Stimulated activated naive CD4-positive, alpha-beta T cell treated with Interleukin-2 at 50 U/mL for 16 hours (primary cell): ENCODE measurements around the gene C16orf78.
"Not testable (repeated sequence)": the region's sequence is repeated elsewhere in the genome, so short reads cannot be mapped to it uniquely, and the experiment has no call there.

ENCODE experiments used
- DNase-seq: peaks from one replicate; lab custom pipeline; 2025; lab: John Stamatoyannopoulos, UW

The C16orf78 gene

DNA sequence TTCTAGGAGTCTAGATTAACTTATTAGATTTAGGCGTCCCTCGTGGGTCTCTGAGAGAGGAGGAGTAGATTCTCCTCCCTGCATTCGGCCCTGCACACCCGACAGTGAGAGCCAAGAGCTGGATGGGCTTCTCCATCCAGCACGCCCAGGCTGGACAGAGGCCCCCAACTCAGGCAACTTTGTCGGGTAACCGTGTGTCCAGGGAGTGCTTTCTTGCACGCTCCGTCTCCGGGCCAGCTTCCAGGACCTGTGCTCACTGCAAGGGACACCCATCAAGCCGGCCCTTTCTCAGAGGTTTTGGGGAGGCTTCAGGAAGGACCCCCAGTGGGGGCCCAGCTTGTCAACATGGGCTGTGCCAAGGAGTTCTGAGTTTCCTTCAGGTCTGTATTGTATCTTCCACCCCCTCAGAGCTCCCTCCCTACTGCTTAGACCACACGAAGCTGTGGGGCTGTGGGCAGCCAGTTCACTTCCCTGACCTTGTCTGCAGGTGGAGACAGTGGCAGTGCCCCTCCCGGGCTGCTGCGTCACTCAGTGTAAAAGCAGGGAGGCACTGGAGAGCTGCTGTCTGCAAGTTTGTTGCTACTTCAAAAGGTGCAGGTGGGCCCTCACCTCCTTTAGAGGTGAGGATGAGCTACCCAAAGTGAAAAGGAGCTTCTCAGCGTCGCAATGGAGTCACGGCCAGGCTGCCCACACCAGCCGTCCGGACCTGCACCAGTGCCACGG is 24.0 kb upstream of the C16orf78 start:
- no peak for DNase-seq

DNA sequence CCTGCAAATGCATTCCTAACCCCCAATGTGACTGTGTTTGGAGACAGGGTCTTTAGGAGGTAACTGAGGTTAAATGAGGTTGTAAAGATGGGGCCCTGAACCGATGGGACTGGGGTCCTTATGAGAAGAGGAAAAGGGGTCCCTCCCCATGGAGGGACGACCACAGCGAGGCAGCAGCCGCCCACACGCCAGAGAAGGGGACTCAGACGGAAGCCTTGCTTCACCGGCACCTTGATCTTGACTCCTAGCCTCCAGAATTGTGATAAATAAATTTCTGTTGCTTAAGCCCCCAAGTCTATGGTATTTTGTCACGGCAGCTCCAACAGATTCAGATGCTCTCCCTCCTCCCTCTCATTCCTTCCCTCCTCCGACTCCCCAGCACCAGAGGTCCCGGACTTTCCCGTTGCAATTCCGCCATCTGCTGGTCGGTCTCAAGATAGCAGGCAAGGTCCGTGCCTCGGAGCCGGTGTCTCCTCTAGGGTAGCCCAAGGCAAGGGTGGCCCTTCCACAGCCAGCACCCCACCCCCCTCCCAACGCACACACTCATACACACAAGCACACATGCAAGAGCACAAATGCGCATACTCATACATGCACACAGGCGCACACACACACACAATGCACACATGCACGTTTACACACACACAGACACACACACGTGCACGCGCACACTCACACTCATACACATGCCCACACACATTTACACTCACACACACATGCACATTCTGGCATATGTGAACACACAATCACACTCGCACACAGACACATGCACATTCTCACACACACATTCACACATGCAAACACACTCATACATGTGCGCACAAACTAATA is 23.1 kb upstream of the C16orf78 start:
- peak; percentile 1 for DNase-seq

DNA sequence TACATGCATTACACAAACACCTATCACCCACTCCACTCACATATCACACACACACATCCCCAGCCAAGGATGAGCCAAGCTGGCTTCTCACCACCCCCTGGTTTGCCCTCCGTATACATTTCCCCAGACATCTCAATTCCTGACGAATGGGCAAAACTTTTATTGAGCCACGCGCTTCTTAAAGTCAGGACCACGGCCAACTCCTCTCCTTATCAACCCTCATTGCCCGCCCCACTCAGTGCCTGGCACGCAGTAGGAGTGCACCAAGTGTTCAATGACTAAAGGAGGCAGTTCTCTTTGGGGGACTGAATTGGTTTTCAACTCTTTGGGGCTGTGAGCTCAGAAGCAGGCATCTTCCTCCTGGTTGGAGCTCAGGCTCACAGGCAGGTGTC is 22.5 kb upstream of the C16orf78 start:
- DNase-seq = no peak

DNA sequence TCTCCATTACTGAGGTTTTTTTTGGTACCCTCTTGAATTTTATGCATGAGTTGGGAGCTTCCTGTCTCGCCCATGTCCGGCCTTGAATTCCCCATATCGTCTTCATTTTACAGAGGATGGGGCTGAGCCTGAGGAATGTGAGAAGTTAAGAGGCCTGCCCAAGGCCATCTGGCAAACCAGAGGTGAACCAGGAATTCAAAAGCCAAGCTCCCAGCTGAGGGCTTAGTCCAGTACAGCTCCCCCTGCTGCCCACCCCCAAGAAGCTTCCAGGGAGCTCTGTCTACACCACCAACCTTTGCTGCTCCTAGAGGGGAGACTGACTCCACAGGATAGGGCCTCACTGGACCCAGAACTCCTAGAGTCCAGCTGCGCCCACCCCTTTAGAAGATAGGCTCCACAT is 20.7 kb upstream of the C16orf78 start:
- no peak for DNase-seq

GRCh38 chr16:49353680-49354079 is 19.9 kb upstream of the C16orf78 start:
- DNase-seq = no peak

DNA sequence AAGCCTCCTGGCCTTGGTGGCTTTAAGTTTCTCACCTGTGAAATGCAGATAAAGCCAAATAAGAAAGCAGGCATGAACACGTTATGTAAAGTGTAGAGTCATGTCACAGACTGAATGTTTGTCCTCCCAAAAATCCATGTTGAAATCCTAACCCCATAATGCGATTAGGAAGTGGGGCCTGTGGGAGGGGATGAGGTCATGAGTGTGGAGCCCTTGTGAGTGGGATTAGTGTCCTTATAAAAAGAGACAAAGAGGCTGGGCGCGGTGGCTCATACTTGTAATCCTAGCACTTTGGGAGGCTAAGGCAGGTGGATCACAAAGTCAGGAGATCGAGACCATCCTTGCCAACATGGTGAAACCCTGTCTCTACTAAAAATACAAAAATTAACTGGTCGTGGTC is 19.5 kb upstream of the C16orf78 start:
- no peak for DNase-seq

GRCh38 chr16:49354991-49355390 is 18.6 kb upstream of the C16orf78 start:
- DNase-seq = no peak

DNA sequence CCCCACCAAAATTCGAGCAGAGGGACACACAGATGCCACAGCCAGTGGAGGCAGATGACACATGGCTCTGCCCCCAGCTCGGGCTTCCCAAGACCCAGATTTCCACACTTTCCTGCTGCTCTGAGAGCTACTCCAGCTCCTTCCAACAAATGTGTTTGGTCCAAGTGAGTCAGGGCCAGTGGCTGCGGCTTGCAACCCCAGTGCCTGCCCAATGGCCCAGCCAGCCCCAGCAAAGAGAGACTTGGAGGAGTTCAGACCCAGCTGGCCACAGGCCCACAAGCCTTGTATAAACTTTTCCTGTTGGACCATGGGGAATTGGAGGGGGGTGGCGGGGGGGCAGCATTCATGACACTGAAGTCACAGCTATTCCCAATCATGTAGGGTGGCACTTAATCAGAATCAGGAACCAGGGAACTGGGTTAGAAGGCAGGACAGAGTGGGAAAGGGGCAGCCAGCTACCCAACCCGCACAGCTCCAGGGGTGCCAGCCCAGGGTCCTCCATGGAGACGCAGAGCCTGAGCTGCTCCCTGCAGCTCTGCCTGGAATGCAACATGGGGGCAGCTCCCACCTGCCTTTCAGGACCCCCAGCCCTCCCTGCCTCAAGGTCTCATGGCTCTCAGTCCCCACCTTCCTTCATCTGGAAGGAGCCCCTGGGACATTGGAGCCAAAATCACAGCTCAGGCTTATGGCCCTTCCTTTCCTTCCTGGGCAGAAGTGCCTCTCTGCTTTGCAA is 17.5 kb upstream of the C16orf78 start:
- no peak for DNase-seq

- no peak for DNase-seq
These were observed 16.7 kb upstream of the C16orf78 start for GRCh38 chr16:49356728-49357488.

GRCh38 chr16:49359591-49359990 is 14.0 kb upstream of the C16orf78 start:
- DNase-seq = no peak

DNA sequence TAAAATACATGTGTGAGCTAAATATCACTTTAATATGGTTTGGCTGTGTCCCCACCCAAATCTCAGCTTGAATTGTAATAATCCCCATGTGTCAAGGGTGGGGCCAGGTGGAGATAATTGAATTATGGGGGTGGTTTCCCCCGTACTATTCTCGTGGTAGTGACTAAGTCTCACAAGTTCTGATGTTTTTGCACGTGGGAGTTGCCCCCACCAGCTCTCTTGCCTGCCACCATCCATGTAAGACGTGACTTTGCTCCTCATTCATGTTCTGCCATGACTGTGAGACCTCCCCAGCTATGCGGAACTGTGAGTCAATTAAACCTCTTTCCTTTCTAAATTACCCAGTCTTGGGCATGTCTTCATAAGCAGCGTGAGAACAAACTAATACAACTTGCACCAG is 11.9 kb upstream of the C16orf78 start:
- not testable (repeated sequence) for DNase-seq

DNA sequence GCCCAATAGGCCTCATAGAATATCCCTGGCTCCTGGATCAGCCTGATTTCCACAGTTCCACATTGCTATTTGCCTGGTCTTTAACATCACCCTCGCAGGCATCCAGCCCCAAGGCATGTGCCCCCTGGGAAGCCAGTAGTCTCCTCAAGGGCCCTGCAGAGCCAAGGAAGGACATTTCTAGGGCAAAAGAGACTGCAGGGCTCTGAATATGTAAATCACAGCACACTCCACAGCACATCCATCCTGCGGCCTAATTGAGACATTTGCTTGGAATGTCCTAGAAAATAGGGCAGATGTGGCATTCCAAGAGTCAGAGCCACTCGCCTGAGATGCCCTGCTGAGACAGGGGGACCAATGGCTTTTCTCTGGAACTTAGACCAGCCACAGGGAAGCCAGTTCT is 11.4 kb upstream of the C16orf78 start:
- DNase-seq = no peak

- no peak for DNase-seq
These were observed 7.7 kb upstream of the C16orf78 start for GRCh38 chr16:49365711-49366509.

GRCh38 chr16:49366669-49367068 is 6.9 kb upstream of the C16orf78 start:
- no peak for DNase-seq

DNA sequence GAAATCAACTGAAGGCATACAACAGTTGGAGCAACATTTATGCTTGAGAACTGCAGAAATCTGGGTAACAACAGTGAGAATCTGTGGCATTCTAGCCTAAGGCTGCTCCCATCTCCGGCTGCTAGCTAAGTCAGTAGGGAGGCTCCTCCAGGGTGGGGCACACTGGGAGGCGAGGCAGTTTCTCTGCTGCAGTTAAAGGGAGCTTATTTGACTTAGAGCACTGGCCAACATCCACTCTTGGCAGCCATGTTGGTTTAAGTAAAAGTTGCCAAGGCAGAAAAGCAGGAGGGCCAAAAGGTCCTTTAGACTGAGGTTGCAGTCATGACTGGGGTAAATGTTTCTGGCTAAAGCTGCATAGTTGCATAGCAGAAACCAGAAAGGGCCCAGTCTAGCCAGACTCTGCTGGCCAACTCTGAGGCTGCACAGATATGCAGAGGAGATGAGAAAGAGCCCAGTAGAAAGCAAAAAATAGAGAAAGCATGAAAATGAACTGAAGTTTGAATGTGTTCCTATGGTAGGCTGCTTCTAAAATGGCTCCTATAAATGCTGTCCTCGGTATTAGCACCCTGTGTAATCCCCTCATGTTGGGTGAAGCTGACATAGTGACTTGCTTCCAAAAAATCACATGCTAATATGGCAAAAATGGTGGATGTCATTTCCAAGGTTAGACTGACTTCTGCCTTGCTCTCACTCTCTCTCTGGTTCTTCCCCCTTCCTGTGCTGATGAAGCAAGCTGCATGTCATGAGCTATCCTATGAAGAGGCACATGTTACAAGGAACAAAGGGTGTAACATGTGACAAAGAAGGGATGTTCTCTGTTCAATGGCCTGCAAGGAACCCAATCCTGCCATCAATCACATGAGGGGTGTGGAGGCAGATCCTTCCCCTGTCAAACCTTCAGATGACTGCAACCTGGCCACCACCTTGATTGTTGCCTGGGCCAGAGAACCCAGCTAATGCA is 3.7 kb upstream of the C16orf78 start:
- no peak for DNase-seq

- DNase-seq = no peak
These were observed 2.6 kb downstream of the C16orf78 start for GRCh38 chr16:49376206-49376605.

GRCh38 chr16:49377196-49377755 is 3.7 kb downstream of the C16orf78 start:
- no peak for DNase-seq

GRCh38 chr16:49378238-49378637 is 4.6 kb downstream of the C16orf78 start:
- DNase-seq = no peak

DNA sequence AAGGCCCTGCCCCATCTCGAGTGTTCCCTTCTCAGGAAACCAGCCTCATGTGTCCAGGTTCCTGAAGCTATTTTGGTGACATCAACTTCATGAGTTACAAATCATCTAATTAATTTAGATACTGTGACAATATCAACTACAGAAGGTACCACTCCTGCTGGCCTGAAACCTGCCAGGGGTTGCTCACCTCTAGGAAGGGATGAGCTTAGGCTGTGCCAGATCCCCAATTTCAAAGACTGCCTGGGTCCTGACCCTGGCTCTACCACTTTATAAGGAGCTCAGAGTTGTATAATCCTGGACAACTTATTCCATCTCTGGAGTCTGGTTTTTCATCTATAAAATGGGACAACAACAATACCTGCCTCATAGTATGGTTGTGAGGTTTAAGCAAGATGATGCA is 5.2 kb downstream of the C16orf78 start:
- DNase-seq = no peak

DNA sequence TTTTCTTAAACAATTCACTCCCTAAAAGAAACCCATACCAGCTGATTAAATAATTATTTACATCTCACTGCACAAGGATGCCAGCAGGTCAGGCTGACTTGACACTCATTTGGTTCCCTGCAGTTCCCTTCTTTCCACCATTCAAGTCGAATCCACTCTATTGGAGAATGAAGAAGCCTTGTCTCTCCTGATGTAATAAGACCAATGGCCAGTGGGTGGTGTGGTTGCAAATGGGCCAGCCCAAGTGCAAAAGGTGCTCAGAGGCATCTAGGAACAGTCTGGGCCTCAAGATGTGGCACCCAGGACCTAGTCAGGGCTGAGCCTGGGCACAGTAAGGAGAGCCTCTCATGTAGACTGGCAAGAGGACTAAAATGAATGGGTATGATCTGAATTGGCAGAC is 9.3 kb downstream of the C16orf78 start:
- DNase-seq = no peak
